ENCODE results near the gene C3orf20. TPM values are rescaled to one million over a fixed set of nuclear protein-coding genes. Genes with fewer than 3 reads are reported as not detected.

C3orf20 gene
- total and polyA plus RNA-seq, 2 of the 13 experiments (the other 11 are each of a cell fraction or from before 2014, with no cell fraction given), result 0.03 to 0.04 TPM

DNA sequence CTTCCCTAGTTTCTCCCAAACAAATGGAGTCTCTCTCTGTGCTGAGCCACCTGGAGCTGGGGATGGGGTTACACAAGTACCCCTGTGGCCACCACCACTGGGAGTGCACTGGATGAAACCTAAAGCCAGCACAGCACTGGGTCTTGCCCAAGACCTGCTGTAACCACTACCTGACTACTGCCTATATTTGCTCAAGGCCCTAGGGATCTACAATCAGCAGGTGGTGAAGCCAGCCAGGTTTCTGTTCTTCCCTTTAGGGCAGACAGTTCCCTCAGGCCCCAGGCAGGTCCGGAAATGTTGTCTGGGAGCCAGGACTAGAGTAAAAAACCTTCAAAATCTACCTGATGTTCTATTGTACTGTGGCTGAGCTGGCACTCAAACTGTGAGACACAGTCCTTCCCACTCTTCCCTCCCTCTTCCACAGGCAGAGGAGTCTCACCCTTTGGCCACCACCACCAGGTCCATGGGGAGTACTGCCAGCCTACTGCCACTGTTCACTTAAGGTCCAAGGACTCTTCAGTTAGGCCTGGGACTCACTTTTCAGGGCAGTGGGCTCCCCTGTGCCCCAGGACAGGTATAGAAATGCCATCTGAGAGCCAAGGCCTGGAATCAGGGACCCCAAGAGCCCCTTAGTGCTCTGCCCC is 23.8 kb downstream of the C3orf20 start (continued):
- TF ChIP-seq, protein P1, sequence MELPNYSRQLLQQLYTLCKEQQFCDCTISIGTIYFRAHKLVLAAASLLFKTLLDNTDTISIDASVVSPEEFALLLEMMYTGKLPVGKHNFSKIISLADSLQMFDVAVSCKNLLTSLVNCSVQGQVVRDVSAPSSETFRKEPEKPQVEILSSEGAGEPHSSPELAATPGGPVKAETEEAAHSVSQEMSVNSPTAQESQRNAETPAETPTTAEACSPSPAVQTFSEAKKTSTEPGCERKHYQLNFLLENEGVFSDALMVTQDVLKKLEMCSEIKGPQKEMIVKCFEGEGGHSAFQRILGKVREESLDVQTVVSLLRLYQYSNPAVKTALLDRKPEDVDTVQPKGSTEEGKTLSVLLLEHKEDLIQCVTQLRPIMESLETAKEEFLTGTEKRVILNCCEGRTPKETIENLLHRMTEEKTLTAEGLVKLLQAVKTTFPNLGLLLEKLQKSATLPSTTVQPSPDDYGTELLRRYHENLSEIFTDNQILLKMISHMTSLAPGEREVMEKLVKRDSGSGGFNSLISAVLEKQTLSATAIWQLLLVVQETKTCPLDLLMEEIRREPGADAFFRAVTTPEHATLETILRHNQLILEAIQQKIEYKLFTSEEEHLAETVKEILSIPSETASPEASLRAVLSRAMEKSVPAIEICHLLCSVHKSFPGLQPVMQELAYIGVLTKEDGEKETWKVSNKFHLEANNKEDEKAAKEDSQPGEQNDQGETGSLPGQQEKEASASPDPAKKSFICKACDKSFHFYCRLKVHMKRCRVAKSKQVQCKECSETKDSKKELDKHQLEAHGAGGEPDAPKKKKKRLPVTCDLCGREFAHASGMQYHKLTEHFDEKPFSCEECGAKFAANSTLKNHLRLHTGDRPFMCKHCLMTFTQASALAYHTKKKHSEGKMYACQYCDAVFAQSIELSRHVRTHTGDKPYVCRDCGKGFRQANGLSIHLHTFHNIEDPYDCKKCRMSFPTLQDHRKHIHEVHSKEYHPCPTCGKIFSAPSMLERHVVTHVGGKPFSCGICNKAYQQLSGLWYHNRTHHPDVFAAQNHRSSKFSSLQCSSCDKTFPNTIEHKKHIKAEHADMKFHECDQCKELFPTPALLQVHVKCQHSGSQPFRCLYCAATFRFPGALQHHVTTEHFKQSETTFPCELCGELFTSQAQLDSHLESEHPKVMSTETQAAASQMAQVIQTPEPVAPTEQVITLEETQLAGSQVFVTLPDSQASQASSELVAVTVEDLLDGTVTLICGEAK (IDR thresholded peaks at IDR 0.05), result no peak
- TF ChIP-seq, protein P1 (CRISPR knock-in tag; IDR thresholded peaks at IDR 0.05), result no peak
- TF ChIP-seq PITX1 (CRISPR knock-in tag; IDR thresholded peaks at IDR 0.05) (no peak), CEBPB (IDR thresholded peaks at IDR 0.05; ENCODE audit: borderline replicate concordance, low read depth, low read length) (peak; percentile 15; the same call in 1 of the 2 replicates), ZNF777 (CRISPR knock-in tag; IDR thresholded peaks at IDR 0.05) (no peak)

Measured in HepG2 (cell line).